HG03039 (cell line): ENCODE measurements around the gene PPP2R1B.

Experiments
- ATAC-seq: cut with Tn5 transposase; IDR thresholded peaks from one replicate; pipeline ENCODE4 v1.9.1; 2021; ENCODE audit warnings: mild to moderate bottlenecking, moderate library complexity; ENCODE audit not compliant: unreplicated experiment

Gene PPP2R1B

DNA sequence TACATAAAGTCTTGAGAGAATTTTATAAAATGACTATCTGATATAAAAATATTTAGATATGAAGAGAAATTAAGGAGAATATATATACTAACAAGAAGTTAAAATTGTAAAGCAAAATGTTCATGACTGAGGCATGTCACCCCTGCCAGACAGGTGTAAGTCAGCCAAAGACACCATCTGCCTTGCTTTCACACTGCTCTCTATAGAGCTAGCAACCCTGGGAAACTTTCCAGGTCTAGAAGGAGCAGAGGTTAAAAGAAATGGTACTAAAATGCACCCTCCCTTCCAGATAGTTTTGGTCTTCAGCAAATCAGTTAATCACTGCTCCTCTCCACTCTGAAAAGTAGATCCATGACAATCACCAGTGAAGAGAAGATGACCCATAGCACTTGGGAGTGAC lies 16.5 kb downstream of the PPP2R1B start:
- no peak for ATAC-seq

DNA sequence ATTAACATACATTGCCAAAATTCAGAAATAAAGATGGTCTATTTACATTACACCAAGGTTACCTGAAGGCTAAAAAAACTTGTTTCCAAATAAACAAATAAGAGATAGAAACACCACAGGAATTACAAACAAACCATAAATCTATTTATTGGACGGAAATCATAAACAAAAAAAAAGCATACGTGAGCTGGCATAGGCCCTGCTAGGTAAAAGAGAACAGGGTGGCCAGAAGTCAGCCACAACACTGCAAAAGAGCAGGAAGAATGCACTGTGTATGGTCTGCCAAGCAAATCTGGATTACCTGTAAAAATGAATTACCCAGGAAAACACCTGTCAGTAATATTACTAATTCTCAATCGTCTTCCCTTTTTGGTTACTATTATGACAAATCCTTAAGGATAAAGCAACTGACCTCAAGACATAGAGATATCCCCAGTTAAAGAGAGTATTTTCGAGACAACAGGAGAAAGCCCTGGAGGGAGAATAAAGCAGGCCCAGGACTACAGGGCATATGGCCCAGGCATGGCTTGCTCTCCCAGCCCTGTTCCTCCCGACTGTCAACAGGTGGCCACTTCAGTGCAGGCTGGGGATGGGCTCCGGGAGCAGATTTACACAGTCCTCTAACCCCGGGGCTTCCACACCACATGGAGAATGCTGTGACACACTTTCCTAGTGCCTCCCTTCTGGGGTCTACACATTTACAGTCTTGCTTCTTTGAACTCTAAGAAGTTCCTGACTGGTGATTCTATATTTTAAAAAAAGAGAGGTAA lies 18.0 kb downstream of the PPP2R1B start:
- ATAC-seq = no peak

DNA sequence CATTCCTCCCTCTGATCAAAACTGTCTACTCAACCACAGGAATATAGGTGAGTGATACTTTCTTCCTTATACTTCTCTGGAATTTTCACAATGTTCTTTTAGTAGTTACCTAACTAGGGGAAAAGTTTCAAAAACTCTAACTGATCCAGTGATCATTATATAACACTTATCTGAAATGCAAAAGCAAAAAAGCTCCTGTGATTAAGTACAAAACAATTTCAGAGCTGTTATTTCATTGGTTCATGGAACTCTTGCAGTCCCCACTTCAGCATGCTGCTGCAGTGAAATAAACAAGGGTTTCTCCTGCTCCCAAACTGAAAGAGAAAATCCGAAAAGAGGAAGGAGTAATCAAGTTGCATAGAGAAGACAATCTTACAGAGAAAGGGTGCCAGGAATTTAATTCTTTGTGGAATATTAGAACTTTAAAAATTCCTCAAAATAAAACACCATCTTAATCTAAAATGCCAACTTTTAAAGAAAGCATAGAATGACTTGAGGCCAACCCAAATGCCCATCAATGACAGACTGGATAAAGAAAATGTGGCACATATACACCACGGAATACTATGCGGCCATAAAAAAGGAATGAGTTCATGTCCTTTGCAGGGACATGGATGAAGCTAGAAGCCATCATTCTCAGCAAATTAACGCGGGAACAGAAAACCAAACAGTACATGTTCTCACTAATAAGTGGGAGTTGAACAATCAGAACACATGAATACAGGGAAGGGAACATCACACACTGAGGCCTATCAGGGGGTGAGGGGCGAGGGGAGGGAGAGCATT lies 20.3 kb downstream of the PPP2R1B start:
- no peak for ATAC-seq

DNA sequence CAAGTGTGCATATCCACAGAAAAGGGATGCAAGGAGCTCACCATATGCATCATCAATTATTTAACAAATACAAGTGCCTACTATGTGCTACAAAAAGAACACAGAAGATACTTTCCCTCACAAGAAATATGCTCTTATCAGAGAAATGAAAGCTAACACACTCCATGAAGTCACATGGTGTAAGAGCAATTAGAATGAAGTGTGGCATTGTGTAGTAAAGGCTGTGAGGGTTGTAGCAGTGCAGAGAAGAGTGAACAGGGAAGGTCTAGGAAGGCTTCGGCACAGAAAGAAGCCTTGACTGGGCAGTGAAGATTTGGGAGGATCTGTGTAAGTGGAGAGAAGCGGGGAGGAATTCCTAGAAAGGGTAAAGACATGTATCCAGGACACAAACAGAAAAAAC lies 22.5 kb downstream of the PPP2R1B start:
- ATAC-seq = no peak

DNA sequence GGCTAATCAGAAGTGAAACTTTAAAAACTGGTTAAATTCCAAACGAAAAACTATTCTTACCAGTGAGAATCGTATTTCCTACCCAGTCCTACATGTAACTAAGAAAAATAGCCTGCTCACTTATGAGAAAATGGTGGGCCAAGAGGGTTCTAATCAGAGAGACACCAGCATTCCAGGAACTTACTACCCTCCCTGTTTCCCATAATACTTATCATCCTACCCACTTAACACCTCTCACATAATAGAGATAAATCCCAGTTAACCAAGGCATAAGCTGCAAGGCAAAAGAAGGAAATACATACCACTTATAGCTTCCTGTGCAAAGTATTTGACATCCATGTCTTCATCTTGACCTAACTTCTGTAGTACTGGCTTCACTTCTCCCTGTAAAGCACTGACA lies 24.4 kb downstream of the PPP2R1B start:
- ATAC-seq = no peak

DNA sequence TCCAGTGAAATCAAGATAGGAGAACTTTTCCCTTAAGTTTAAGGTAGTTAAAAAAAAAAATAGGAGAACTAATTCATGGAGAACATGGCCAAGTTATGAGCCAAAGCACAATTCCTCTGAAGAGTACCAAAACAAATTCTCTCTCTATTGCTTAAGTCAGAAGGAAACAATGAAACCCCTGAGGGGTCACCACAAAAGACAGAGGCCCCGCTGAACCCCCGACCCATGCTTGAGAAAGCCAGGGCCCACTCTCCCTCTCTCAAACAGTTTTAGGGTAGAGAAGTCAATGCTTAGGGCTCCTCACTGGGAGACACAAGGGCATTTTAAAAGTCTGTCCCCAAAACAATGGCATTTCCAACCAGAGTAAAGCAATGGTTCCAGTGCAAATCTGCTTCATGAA lies 26.9 kb downstream of the PPP2R1B start:
- no peak for ATAC-seq

DNA sequence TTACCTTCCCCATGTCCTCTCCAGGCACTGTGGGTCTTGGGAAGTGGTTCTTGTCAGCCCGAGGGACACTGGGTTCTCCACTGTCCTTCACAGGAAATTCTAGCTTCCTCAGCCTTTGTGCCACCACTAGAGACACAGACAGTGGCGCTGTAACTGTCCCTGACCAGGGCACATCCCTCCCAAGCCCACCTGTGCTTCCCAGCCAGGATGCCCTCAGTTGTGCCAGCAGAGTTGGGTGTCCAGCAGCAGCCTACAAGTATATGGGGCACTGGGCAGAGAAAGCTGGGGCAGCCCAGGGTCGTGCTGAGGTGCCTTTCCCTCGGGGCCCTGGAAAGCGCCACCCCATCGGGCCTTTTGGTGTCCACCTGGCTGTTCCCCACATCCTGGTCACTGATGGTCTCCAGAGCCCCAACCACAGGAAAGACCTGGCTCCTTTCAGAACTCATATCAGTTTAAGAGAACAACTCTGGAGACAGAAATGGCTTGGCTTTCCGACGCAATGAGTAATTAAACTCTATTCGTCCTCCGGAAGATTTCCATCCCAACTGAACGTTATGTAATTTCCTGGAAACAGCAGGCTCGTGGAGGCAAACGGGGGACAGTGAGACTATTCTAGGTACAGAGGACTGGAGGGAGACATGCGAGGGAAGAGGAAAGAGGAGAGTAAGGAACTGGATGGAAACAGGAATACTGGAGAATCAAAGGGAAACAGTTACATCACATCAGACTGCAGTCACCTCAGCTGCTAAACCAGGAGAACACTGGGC lies 28.6 kb downstream of the PPP2R1B start:
- ATAC-seq = no peak

DNA sequence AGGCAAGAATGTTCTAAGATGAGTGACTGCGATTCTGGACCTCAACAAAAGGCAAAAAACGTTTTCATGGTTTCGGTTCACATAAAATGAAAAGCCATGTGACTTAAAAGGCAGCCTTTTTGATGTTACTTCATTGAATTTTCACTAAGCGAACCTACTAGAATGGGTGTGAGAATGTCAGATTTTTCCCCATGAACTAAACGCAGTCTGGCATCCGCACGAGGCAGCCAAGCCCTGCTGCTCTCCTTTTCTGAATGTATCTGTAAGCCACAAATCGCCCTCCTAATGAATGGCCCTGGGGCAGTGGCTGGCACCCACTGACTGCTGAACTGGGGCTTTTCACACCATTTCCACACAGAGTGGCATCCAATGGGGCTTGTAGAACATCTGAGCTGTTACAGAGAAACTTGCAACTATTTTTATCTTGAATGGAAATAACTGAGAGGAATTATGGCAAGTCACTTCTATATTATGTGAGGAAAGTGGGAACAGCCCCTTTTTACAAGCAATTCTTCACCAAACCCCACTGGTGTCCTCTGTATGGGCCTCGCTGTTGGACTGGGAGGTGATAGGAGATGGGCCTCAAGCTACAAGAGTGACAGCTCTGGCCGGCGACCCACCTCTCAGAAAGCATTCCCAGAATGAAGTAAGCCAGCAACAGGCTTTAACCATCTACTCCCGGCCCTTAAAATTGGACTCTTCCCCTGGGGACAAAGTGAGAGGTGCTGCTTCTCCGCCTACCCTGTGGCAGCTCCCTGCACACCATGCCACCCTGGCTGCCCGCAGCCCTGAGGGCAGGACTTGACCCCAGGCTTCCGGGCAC lies 29.4 kb downstream of the PPP2R1B start:
- ATAC-seq = no peak

DNA sequence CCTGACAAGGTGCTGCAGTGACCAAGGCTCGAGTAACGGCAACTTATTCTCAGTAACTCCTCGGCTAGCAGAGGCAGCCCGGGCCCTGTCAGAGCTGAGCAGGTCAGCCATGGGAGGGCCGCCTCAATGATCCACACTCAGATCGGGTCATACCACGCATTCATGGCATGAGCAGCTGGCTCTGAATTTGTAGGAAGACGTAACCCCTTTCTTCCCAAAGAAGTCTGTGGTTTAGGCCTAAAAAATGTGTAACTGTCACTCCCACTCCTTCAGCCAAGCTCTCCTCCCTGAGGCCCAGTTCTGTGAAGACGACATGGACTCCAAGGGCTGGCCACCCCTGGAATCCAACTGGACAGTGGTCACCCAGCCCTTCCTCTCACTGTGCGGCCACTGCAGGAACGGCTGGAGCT lies 30.0 kb downstream of the PPP2R1B start:
- ATAC-seq = no peak

DNA sequence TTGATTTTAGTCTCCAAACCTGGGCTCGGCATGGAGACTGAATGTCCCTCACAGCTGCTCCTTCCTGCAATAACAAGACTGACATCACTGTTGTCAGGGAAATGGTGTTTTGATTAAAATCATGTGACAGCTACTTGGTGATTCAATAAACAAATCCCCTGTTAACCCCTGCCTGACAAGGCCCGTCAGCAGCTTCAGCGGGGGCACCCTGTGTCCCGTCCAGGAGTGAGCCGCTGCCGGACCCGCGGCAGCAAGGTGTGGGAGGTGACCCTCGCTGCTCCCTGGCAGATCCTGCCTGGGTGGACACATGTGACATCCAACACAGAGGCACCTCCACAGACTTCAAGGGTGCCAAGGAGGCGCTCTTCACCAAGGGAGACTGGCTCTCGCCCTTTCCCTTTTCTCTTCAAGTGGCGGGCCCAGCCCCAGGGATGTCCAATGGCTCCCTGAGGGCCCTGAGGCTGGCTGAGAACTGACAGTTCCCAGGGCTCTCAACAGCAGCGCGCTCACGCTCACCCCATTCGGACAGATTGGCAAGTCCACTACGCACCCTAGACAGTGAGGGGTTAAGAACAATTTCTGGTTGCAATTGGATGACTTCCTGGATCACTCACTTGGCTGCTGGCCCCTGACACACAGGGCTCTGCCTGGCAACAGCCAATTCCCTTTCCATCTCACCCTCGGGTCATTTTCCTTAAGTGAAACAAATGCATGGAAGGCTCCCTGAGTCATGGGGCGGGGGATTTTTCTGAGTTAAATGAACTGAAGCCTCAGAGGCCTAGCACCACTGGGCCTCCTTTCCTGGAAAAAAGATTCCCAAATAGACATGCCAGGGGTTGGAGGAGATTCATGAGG lies 30.7 kb downstream of the PPP2R1B start:
- no peak for ATAC-seq

DNA sequence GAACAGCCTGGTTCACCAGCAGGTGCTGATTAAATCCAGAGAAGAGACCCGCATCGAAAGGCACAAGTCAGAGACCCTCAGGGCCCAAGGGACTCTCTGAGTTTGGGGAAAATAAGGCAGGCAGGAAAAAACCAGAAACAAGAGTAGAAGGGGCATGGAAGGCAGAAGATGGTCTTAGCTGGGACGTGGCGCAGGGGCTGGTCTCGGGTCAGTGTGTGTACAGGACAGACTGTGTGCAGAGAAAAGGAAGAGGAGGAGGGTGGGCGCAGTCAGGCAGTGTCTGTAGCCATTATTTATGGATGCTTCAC lies 31.3 kb downstream of the PPP2R1B start:
- ATAC-seq = no peak

DNA sequence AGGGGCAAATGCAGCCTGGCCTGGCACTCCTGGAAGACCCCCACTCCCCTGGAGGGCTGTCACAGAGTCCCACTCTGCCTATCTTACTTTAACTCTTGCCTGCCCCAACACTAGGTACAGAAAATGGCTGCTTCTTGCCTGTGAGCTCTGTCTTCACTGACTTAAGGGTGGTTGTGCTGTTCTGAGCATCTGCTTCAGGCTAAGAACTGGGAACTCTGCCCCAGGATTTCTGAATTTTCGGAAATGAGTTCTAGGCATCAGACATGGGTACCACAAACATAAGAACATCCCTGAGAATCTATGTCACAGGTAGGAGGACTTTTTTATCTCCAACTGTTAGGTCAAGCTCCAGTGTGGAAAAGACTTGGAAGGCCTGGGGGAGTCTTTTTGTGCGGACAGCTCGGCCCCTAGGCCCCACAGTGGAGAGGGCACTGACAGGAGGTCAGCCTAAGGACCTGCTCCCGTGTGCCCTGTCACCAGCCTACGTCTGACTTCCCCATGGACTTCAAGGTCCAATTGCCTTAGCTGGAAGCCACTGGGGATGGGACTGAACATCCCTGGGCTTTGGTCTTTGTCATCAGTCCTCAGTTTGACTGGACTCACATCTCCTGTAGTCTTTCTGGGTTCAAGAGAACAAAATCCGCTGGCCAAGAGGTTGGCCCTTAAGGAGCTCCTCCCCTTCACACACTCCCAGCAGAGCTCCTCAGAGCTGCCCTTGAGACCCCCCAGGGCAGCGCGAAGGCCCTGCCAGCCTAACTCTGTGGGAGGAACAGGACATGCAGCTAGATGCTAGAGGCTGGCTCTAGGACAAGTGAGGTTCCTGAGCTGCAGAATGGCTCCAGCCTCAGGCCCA lies 31.9 kb downstream of the PPP2R1B start:
- no peak for ATAC-seq

DNA sequence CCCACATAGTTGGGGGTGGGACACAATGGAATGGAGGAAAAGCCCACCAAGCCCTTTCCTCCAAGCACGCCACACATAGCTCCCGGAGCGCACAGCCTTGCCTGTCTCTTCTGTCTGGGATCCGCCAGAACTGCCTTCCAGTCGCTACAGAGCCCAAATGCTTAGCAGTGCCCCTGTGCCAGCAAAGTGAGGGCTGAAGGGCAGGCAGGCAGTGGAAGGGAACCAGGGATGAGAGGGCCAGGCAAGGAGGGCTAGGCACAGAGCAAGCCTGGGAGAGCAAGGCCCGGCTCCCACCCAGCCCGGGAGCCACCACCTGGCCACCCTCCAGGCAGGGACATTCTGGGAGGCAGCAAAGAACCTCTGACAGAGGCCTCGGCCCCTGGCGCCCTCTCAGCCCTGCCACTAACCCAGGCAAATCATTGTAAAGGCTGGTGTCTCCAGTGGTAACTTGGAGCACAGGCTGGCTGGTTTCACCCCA lies 32.5 kb downstream of the PPP2R1B start:
- no peak for ATAC-seq

DNA sequence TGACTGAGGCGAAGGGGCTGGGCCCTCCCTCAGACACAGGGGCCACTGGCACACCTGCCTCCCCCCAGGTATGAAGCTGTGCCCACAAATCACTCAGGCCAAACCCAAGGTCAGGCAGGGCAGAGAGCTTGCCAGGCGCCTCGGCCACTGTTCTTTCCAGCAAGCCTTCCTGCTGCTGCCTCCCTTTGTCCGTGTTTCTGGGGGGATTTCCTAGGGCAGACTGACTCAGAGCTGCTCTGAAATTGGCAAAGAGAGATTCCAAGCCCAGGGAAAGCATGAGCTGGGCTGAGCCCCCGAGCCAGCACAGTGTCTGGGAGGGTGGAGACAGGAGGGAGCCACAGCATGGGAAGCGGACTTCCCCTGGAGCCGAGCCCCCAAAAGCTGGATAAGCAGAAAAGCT lies 33.2 kb downstream of the PPP2R1B start:
- ATAC-seq = no peak

DNA sequence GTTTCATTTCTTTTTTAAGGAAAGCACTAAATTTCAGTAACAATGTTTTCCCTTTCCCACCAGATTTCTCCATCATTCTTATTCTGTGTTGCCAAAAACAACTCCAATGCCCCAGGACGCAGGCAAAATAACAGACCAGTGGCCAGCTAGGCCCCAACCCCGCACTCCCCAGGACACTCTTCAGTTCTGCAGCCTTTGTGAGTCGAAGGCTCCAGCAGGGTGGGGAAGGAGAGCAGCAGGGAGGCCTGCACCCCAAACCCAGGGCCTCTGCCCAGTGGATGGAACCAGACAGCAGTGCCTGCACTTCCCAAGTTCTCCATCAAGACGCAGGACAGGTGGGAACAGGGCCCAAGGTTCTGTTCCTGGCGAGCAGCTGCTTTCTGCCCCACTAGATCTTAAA lies 34.4 kb downstream of the PPP2R1B start:
- ATAC-seq = no peak

DNA sequence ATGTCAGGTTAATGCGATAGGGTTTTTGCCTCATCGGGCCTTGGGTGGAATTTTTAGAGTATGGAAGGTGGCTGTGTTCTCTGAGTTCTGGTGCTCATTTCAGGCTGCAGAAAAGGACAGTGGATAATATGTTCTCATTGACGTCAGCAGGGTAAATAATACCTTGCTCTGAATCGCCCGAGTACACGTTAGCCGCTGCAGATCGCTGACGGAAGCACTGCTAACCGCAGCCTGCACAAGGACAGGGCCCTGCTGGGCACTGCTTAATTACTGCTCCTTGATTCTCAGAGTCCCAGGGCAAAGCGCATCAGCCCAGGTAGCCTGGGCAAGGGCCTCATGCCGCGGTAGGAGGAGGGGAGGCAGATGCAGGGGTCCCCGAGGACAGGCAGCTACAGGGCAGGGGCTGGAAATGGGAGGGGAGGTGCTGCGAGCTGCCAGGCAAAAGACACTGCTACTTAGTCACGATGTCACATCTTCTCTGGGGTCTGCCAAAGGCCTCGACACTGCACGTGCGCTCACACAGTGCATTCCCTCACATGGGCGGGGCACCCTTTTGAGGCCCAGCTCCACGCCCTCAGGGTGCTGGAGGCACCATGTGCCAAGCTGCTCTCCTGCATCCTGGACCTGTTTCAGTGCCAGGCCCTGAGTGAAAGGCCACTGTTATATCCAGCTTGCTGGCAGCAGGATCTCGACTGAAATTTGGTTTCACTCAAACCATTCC lies 35.2 kb downstream of the PPP2R1B start:
- no peak for ATAC-seq

DNA sequence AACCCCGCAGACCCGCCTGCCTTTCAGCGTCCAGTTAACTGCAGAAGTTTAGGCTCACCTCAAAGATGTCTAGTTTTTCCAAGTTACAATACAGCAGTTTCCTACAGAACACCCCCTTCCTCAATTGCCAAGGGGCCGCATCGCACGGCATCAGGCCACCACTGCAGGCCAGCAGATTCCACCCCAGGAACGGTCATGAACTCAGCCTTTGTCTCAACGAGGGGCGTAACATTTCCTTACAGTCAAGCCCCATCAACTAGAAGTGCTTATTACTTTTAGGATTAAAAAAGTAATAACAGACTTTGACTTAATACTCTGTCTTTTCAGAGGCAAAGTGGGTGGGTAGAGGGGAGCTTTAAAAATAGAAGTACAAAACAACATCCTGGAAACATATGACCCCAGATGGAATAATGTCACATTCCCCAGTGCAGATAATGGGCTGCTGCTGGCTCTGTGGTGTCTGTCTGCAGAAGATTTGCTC lies 36.3 kb downstream of the PPP2R1B start:
- ATAC-seq = no peak
